GM18519 (cell line): ENCODE data around the gene RNF126.
"Not testable (repeated sequence)": the region's sequence is repeated elsewhere in the genome, so short reads cannot be mapped to it uniquely, and the experiment has no call there.

Experiments
- ATAC-seq: cut with Tn5 transposase; IDR thresholded peaks from one replicate; pipeline ENCODE4 v1.9.1; 2021; ENCODE audit warnings: mild to moderate bottlenecking, moderate library complexity; ENCODE audit not compliant: unreplicated experiment, low FRiP score

RNF126 gene

DNA sequence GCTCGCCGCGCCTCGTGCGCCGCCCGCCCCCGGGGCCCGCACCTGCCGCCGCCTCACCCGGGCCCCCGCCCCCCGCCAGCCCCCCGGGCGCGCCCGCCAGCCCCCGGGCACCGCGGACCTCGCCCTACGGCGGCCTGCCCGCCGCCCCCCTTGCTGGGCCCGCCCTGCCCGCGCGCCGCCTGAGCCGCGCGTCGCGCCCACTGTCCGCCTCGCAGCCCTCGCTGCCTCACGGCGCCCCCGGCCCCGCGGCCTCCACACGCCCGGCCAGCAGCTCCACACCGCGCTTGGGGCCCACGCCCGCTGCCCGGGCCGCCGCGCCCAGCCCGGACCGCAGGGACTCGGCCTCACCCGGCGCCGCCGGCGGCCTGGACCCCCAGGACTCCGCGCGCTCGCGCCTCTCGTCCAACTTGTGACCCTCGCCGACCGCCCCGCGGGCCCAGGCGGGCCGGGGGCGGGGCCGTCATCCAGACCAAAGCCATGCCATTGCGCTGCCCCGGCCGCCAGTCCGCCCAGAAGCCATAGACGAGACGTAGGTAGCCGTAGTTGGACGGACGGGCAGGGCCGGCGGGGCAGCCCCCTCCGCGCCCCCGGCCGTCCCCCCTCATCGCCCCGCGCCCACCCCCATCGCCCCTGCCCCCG, 46.8 kb downstream of the RNF126 start:
- ATAC-seq: no peak

- no peak for ATAC-seq
These were observed 47.4 kb downstream of the RNF126 start for GRCh38 chr19:615619-616018.

DNA sequence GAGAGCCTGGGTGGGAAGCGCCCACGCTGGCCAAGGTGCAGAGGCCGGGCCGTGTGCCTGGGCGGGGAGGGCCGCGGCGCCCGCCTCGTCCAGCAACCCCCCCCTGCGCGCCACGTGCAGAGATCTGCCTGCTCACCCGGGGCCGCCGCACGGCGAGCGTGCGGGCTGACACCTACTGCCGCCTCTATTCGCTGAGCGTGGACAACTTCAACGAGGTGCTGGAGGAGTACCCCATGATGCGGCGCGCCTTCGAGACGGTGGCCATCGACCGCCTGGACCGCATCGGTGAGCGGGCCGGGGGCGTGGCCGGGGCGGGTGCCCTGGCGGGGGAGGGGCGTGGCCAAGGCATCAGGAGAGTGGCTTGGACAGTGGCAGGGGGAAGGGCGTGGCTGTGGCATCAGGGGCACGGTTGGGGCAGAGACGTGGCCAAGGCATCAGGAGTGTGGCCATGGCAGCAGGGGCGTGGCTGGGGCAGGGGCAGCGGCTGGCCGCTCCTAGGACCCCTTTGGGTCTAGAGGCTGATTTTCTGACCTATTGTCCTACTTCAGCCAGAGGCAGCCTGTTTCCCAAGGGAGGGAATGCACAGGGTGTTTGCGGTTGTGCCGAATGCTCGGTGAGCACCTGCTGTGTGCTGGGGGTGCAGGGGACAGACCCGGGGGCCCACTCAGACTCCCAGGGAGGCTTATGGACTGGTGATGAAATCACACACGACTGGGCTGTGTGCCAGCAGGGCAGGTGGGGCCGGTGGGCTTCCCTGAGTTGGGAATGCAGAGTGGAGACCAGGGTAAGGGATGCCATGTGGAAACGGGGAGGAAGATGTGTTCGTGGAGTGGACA, 49.1 kb downstream of the RNF126 start:
- no peak for ATAC-seq

- no peak for ATAC-seq
These were observed 50.1 kb downstream of the RNF126 start for GRCh38 chr19:612941-613340.

- ATAC-seq: no peak
These were observed 51.5 kb downstream of the RNF126 start for GRCh38 chr19:611481-611868.

DNA sequence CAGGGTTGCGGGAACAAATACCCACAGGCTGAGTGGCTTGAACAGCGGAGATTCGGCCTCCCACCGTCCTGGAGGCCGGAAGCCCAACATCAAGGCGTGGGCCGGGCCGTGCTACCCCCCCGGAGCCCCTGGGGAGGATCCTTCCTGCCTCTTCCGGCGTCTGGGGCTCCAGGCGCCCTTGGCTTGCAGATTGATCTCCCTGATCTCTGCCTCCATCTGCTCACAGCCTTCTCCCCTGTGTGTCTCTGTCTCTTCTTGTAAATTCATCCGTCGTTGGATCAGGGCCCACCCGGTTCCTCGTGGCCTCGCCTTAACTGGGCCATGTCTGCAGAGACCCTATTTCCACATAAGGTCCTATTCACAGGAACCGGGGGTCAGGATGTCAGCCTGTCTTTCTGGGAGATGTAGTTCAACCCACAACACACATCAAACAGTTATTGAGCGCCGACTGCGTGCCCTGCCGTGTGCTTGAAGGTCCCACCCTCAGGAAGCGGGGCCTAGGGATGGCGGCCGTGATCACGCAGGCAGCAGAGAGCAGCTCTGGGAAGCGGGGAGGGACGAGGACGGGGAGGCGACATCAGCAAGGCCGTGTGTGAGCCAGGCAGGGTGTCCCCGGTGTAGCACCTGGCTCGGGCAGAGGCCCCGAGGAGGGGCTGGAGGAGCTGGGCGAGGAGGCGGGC, 52.1 kb downstream of the RNF126 start:
- ATAC-seq: no peak

DNA sequence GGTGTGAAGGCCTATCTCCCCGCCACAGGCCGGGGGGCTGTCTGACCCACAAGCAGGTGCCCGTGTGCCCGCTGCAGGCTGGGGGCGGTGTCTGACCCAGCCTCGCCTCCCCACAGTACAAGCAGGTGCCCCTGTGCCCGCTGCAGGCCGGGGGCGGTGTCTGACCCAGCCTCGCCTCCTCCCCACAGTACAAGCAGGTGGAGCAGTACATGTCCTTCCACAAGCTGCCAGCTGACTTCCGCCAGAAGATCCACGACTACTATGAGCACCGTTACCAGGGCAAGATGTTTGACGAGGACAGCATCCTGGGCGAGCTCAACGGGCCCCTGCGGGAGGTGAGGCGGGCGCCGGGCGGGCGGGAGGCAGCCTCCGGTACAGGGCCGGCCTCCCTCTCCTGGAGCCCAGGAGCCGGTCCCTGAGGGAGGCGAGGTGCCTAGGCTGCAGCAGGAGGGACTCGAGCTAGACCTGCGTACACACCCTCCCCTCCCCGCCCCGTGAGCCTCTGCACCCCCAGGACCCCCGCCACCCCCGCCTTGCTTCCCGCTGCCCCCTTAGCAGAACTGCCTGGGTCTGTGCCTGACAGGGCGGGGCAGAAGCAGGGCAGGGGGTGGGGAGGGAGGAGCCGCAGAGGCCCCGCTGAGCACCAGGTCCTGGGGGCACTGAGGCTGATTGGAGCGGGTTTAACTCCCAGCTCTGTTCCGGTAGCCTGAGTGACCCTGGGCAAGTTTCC, 52.8 kb downstream of the RNF126 start:
- no peak for ATAC-seq

DNA sequence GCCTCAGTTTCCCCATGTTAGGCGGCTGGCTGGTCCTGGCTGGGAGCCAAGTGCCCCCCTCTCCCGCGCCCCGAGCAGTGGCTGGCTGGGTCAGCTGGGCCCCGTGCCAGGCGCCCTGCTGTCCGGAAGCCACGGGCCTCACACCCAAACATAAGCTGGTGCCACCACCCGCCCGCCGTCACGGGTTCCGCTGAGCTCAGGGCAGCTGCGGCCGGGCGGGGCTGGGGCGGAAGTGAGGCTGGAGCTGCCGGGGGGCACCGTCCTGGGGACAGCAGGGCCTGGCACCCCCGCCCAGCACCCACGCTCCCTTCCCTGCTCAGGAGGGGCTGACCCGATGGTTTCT, 54.0 kb downstream of the RNF126 start:
- ATAC-seq: no peak

DNA sequence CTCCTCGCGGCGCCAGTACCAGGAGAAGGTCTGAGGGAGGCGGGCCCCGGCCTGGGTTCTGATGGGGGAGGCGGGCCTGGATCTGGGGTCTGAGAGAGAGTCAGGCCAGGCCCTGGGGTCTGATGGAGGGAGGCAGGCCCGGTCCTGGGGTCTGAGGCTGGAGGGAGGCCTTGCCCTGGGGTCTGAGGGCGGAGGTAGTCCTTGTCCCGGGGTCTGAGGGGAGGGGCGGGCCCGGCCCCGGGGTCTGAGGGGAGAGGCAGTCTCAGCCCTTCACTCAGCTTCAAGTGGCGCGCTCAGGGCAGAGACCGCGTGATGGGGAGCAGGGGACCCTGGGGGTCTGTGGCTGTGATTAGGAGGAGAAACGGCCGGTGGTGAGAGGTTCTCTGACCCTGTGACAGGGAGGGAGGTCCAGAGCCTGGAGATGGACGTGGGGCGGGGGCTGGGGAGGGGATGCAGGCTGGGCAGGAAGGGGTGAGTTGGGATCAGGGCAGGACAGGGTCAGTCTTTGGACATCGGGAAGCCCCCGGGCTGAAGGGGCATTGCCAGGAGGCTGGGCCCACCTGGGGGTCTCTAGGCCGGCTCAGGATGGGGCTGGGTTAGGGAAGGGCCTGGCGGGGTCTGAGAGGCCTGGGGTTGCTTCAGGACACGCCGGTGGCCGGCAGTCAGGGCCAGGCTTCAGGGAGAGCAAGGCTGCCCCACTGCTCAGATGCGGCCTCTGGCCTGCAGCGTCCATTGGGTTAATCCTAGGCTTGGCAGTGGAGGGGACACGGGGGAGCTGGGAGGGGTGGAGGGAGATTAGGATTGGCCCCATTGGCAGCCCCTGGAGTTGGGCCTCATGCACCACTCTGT, 54.6 kb downstream of the RNF126 start:
- ATAC-seq: no peak

DNA sequence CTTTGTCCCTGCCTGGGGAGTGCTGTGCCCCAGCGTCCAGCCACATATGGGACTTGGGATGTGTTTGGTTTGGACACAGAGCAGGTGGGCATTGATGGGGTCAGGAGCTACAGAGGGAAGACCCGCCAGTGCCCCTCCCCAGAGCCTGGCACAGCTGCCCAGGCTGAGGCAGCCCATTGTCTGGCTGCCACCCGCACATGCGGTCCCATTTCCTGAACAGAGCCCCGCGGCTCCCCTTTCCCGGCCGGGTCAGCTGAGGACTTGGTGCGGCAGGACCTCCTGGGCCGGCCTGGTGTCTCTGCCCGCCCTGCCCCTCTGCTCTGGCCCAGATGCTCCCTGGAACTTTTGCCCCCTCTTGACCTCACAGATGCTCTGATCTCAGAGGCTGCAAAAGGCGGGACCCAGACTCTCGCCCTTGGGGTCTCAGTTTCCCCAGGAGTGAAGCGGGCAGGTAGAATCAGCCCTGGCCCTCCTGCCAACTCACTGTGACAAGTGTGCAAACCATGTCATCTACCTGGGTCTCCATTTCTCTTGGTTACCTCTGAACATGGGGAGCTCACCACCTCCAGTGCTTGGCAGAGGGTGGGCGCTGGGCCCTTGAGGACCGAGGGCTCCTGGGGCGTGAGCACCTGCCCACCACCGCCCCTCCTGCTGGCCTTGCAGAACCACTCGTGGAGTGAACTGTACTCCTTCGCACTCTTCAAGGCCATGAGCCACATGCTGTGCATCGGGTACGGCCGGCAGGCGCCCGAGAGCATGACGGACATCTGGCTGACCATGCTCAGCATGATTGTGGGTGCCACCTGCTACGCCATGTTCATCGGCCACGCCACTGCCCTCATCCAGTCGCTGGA, 55.5 kb downstream of the RNF126 start:
- ATAC-seq: no peak

DNA sequence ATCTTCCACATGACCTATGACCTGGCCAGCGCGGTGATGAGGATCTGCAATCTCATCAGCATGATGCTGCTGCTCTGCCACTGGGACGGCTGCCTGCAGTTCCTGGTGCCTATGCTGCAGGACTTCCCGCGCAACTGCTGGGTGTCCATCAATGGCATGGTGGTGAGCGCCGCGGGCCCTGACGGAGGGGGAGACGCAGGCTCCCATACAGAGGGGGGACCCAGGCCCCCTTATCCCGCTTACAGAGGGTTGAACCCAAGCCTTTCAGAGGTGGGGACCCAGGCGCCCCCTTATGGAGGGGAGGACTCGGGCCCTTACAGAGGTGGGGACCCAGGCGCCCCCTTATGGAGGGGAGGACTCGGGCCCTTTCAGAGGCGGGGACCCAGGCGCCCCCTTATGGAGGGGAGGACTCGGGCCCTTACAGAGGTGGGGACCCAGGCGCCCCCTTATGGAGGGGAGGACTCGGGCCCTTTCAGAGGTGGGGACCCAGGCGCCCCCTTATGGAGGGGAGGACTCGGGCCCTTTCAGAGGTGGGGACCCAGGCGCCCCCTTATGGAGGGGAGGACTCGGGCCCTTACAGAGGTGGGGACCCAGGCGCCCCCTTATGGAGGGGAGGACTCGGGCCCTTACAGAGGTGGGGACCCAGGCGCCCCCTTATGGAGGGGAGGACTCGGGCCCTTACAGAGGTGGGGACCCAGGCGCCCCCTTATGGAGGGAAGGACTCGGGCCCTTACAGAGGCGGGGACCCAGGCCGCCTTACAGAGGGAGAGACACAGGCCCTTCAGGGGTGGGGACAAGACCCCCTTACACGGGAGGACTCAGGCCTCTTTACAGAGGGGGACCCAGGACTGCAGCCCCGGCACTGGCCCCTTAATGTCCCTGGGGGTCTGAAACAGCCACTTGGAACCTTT, 57.7 kb downstream of the RNF126 start:
- ATAC-seq: not testable (repeated sequence)

GRCh38 chr19:604355-604754, 58.7 kb downstream of the RNF126 start:
- ATAC-seq: no peak

DNA sequence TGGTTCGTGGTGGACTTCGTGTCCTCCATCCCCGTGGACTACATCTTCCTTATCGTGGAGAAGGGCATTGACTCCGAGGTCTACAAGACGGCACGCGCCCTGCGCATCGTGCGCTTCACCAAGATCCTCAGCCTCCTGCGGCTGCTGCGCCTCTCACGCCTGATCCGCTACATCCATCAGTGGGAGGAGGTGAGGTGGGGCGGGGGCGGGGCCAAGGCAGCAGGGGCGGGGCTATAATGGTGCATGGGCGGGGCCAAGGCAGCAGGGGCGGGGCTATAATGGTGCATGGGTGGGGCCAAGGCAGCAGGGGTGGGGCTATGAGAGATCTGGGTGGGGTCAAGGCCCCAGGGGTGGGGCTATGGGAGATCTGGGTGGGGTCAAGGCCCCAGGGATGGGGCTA, 59.2 kb downstream of the RNF126 start:
- ATAC-seq: not testable (repeated sequence)

DNA sequence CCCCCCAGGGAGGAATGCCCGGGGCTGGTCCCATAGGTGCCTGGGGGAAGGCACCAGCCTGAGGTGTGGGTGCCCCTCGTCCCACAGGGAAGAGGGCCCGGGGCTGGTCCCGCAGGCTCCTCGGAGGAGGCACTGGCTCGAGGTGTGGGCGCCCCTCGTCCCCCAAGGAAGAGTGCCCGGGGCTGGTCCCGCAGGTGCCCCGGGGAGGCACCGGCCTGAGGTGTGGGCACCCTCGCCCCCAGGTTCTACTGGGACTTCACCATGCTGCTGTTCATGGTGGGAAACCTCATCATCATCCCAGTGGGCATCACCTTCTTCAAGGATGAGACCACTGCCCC, 59.7 kb downstream of the RNF126 start:
- ATAC-seq: not testable (repeated sequence)

- no peak for ATAC-seq
These were observed 60.4 kb downstream of the RNF126 start for GRCh38 chr19:602391-603301.

GRCh38 chr19:601790-602189, 61.2 kb downstream of the RNF126 start:
- no peak for ATAC-seq

DNA sequence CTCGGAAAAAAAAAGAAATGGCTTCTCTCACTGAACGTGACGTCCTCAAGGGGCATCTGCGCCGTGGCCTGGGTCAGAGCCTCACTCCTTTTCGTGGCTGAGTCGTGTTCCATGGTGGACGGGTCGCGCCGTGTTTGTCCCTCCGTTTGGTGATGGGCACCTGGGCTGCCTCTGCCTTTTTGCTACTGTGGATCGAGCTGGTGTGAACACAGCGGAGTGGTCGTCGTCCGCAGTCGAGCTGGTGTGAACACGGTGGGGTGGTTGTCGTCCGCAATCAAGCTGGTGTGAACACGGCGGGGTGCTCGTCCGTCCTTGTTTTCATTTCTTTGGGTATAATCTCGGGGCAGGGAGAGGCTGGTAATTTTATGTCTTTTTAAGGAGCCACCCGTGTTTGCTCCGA, 61.7 kb downstream of the RNF126 start:
- ATAC-seq: no peak
